ENCODE results near the gene CLEC11A. TPM values are rescaled to one million over a fixed set of nuclear protein-coding genes. Genes with fewer than 3 reads are reported as not detected.

CLEC11A gene
- total RNA-seq, 2 experiments from 2014 or later = 2.2 to 3.1 TPM

DNA sequence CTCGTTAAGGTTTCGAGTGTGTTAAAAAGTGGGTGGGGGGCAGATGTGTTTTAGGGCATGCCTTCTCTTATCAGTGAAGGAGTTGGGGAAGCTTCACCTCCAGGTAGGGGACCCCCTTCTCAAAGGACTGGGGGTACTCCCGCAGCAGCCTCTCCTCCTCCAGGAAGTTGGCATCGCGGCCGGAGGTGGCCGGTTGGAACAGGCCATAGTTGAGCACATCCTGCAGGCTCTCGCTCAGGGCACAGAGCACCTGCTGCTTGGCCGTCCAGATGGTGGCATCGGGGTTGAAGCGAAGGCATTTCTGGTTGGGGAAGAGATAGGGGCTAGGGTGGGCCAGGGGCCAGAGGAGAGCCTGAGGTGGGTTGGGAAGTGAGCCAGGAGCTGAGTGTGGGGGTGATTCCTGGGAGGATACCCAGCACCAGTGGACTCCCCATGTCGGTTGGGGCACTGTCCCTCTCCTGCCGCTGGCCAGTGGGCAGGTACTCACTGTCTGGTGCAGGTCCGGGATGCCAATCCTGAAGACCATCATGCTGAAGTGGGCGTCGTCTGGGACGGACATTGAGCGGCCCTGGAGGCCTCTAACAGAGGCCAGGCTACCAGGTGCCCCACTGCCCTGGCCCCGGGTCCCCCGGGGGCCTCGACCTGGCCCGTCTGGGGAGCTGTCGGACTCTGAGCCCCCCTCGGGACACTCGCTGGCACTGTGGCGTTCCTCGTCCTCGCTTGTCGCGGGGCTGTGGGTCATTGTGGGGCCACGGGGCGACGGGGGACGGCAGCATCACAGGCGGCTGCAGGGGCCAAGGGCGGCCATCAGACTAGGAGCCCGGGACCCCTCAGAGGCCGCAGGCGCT lies 6.8 kb upstream of the CLEC11A start:
- Mint-ChIP-seq H3K27ac (no peak overlapping the region), H3K4me3 (no peak overlapping the region), H3K36me3 (no peaks in the 10 kb centered on the region), H3K27me3 (peaks cover 22% of the 10 kb centered on the region), H3K4me1 (peaks cover 33% of the 10 kb centered on the region), H3K9me3 (no peaks in the 10 kb centered on the region)
- no peak for DNase-seq

DNA sequence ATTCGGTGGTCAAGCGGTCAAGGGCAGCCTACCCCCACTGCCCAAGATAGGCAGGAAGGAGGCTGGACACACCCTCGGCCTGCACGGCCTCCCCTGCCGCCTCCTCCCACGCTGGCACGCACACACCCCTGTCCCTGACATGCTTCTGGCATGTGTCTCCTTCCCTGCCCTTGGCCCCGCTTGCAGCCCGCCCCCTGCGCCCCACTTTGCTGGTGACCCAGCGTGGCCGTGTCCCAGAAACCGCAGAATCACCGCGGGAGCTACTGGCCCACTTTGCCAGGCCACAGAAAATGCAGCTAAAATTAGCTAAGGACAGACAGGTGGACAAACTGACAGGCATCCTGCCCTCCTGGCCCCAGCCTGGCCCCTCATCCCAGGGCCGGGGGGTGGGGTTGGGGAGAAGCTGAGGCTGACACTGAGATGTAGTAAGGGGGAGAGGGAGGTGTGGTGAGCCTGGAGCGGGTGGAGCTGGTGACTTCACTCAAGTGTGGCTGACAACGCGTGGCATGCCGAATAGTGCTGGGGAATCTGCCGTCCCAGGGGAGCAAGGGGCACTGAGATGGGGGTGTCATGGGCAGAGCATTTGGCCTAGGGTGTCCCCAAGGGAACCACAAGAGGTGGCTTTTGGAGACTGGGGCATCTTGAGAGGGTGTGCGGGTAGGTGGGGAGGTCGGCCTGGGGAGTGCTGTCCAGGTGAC lies 6.0 kb upstream of the CLEC11A start:
- no peak overlapping the region for H3K27ac Mint-ChIP-seq
- peaks cover 33% of the 10 kb centered on the region for H3K4me1 Mint-ChIP-seq

DNA sequence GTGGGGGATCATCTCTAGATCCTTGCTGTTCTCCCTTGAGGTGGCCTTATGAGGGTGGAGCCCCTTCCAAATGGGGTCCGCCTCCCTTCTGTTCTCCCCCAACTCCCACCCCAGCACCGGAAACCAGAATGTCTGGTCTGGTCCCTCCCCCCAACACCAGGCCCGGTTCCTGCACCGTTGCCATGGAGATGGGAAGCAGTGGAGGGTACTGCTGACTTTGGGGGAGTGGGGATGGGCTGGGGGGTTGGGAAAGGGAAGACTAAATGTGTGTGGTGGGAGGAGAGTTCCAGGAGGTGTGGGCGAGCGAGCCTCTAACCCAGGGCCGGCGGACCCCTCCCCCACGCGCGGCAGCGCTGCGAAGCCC lies 5.3 kb upstream of the CLEC11A start:
- no peak for DNase-seq
- Mint-ChIP-seq H3K36me3 (no peaks in the 10 kb centered on the region), H3K9me3 (no peaks in the 10 kb centered on the region), H3K27ac (no peak overlapping the region), H3K4me3 (no peak overlapping the region), H3K4me1 (peaks cover 26% of the 10 kb centered on the region), H3K27me3 (peaks cover 30% of the 10 kb centered on the region)

More for the DNA sequence above, 6.0 kb upstream of the CLEC11A start:
- no peaks in the 10 kb centered on the region for H3K36me3 Mint-ChIP-seq
- peak overlapping the region; percentile 6 for H3K4me3 Mint-ChIP-seq
- H3K27me3 Mint-ChIP-seq = peaks cover 28% of the 10 kb centered on the region
- no peak for DNase-seq
- H3K9me3 Mint-ChIP-seq = no peaks in the 10 kb centered on the region

DNA sequence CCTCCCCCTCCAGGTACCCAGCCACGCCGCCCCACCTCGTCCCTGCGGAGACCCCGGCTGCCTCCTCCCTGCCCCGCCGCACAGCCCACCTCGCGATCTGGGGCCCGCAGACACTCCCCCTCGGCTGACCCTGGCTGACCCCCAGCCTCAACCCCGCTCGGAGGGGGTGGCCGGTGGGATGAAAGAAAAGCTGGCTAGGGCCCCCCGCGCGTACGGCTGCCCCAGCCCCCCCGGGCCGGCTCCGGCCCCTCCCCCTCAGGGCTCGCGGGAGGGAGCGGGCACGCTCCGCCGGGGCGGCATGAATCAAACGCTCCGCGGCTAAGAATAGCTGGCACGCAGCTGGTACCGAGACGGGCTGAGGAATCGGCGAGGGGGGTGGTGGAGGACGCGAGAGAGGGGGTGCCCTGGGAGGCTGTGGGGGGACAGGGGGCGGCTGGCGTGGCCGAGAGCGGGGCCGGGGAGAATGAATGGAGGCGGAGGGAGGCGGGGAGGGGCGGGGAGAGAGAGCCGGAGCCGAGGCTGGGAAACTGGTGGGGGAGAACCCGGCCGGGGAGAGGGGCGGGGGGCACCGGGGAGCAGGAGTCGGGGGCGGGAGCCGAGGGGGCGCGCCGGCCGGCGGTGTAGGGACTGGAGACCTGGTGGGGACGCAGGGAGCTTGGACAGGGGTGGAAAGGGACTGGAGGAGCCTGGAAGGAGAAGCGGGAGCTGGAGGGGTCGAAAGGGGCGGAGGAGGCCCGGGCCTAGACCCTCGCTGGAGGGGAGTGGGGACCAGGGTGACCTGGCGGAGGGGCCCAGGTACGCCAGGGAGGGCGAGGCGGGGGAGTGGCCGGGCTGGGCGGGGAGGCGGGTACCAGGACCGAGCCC lies 4.7 kb upstream of the CLEC11A start:
- H3K4me1 Mint-ChIP-seq = peaks cover 20% of the 10 kb centered on the region
- peaks cover 36% of the 10 kb centered on the region for H3K27me3 Mint-ChIP-seq
- no peak overlapping the region for H3K27ac Mint-ChIP-seq
- H3K9me3 Mint-ChIP-seq = no peaks in the 10 kb centered on the region
- H3K4me3 Mint-ChIP-seq = peak overlapping the region; percentile 65
- no peak for DNase-seq
- H3K36me3 Mint-ChIP-seq = no peaks in the 10 kb centered on the region

DNA sequence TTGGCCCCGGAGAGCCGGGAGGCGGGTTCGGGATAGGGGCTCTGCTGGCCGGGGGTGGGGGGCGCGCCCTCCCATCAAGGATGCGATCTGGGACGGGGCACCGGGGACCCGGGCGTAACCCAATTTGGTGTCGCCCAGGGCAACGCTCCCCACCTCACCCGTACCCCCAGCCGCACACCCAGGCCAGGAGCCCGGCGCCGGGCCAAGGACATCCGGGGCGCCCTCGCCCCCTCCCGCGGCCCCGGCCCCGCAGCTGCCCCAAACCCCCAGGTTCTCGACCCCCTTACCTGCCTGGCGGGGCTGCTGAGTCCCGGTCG lies 4.1 kb upstream of the CLEC11A start:
- peaks cover 19% of the 10 kb centered on the region for H3K4me1 Mint-ChIP-seq
- DNase-seq = no peak
- no peaks in the 10 kb centered on the region for H3K9me3 Mint-ChIP-seq
- H3K27me3 Mint-ChIP-seq = peaks cover 40% of the 10 kb centered on the region
- no peaks in the 10 kb centered on the region for H3K36me3 Mint-ChIP-seq
- H3K4me3 Mint-ChIP-seq = no peak overlapping the region
- no peak overlapping the region for H3K27ac Mint-ChIP-seq

DNA sequence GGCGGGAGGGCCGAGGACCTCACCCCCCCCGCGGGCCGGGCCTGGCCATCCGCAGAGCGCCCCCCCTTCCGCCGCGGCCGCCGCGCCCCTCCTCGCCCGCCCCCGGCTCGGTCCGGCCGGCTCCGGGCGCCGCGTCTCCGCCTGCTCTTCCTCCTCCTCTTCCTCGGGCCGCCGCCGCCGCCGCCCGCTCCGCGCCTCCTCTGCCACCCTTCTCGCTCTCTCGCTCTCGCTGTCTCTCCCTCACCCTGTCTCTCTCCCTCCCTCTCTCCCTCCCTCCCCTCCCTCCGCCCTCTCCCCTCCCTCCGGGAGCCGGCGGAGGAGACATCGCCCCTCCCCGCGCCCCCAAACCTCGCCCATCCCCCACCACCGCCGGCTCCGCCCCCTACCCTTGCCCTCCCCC lies 3.6 kb upstream of the CLEC11A start, which contains the start of gene SHANK1:
TSS of gene SHANK1 (minus strand) at position 237 of the 400 bp plus-strand sequence. CDS start 2,883 bp downstream, outside the sequence.
- peak within 1 kb of the TSS; percentile 38 for H3K4me3 Mint-ChIP-seq

DNA sequence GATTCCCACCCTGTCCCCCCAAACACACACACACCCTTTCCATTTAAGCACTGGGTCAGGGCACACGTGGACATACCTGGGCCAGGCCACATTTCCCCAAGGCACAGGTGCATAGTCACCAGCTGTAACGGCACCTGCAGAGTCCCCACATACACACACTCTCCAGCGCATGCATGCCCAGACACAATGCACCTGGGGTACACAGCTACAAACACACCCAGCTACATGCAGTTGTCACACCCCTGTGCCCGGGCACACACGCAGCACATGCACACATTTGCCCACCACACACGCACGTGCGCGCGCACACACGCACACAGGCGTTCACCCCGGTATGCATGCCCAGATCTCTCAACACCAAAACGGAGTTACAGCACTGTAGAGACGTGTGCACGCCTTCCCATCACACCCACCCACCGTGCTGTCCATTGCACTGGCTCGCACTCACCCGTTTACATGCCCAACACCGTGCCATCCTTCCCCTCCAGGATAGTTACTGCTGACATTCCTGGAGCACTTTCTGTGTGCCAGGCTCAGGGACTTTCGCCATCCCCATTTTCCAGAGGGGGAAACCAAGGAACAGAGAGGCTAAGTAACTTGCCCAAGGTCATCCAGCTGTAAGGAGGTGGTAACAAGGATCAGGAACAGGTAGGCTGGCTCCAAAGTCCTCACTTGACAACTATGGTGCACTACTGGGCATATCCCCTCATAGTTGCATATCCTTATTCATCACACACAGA lies 2.8 kb upstream of the CLEC11A start:
- H3K27ac Mint-ChIP-seq = no peak overlapping the region
- peaks cover 40% of the 10 kb centered on the region for H3K27me3 Mint-ChIP-seq
- DNase-seq = no peak
- peaks cover 20% of the 10 kb centered on the region for H3K4me1 Mint-ChIP-seq
- H3K4me3 Mint-ChIP-seq = peak overlapping the region; percentile 38
- no peaks in the 10 kb centered on the region for H3K36me3 Mint-ChIP-seq
- H3K9me3 Mint-ChIP-seq = no peaks in the 10 kb centered on the region

More for the DNA sequence above, 3.6 kb upstream of the CLEC11A start, which contains the start of gene SHANK1:
- Mint-ChIP-seq H3K36me3 (no peaks in the 10 kb centered on the region), H3K4me1 (peaks cover 20% of the 10 kb centered on the region), H3K27me3 (peaks cover 40% of the 10 kb centered on the region), H3K9me3 (no peaks in the 10 kb centered on the region), H3K27ac (no peak within 1 kb of the TSS)
- DNase-seq = no peak

DNA sequence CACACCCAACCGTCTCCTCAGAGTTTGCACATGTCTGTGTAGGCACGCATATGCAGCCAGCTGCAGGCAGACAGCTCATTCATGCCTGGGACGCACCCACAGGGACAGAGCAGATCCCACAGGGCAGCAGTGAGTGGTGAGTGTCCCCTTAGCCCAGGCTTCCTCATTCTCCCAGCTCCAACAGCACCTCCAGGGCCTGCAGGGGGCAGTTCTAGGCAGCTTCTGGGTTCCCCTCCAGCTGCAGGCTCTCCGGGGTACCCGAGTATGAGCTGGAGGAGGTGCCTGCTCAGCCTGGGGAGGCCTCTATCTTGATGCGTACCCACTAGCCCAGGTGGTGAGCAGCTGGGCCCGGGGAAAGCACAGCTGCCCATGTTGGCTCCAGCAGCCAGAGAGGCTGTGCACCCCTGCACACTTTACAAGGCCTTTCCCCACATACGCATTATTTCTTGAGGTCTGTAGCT lies 2.2 kb upstream of the CLEC11A start:
- Mint-ChIP-seq H3K36me3 (no peaks in the 10 kb centered on the region), H3K9me3 (no peaks in the 10 kb centered on the region), H3K4me1 (peaks cover 20% of the 10 kb centered on the region), H3K27ac (no peak overlapping the region), H3K4me3 (no peak overlapping the region), H3K27me3 (peaks cover 40% of the 10 kb centered on the region)
- DNase-seq = no peak

DNA sequence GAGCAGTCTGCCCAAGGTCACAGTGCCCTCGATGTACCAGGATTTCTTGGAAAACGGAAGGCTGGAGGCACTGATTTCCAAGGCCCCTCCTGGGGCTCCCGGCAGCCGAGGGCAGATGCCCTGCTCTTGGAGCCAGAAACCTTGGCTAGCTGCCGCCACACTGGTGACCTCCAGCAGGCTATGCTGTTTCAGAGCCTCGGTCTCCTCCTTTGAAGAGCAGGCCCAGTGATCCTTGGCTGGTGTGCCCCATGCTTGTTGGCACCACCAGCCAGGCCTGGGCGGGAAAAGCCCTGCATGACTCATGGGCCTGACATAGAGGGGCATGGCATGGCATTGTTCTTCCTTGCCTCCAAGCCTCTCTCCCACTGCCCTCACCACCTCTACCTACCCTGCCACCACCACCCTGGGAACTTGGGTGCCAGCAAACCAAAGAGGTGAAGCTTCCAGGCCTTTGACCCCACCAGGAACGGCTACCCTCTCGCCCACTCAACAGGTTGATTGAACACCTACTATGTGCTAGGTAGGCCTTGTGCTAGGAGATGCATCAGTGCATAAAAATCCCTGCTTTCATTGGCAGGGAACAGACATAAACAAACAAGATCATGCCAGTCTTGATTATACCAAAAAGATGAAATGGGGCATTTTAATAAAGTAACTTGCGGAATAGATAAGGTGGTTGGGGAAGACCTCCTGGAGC lies 1.6 kb upstream of the CLEC11A start:
- H3K27ac Mint-ChIP-seq = no peak overlapping the region
- H3K27me3 Mint-ChIP-seq = peaks cover 40% of the 10 kb centered on the region
- DNase-seq = no peak
- peaks cover 6% of the 10 kb centered on the region for H3K36me3 Mint-ChIP-seq
- H3K9me3 Mint-ChIP-seq = no peaks in the 10 kb centered on the region
- peaks cover 25% of the 10 kb centered on the region for H3K4me1 Mint-ChIP-seq
- H3K4me3 Mint-ChIP-seq = no peak overlapping the region

DNA sequence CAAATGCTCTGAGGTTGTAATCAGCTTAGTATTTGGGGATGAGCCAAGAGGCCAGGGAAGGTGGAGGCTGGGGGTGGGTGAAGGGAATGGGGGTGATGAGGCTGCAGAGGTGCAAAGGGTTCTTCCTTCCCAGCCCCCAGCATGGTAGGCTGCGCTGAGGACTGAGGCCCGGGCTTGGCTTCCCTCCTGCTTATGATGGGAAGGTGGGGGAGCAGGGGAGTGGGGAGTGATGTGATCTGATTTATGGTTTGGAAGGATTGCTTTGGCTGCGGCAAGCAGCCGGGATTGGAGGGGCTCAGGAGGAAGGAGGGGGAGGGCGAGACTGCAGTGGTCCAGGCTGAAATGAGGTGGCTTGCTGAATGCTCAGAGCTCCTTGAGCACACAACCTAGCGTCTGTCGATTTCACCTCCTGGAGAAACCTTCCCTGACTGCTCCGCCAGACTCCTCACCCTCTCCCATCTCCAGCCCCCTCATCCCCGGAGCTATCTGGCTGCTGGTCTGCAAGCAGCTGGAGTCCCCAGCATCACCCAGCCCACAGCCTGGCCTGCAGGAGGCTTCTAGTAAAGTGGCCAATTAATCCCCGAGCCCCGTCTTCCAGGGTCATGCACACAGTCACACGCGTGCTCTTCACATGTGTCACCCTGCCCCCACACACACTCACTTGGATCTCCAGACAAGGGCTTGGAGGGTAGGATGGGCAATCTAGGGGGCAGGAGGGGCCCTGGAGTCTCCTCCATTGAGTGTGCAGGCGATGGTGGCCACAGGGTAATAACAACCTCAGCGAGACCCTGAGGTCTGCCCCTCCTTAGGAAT lies 757 bp upstream of the CLEC11A start:
- H3K27me3 Mint-ChIP-seq = peaks cover 36% of the 10 kb centered on the region
- no peak overlapping the region for H3K27ac Mint-ChIP-seq
- peaks cover 28% of the 10 kb centered on the region for H3K4me1 Mint-ChIP-seq
- H3K36me3 Mint-ChIP-seq = peaks cover 10% of the 10 kb centered on the region
- H3K9me3 Mint-ChIP-seq = no peaks in the 10 kb centered on the region
- DNase-seq = no peak
- H3K4me3 Mint-ChIP-seq = no peak overlapping the region

DNA sequence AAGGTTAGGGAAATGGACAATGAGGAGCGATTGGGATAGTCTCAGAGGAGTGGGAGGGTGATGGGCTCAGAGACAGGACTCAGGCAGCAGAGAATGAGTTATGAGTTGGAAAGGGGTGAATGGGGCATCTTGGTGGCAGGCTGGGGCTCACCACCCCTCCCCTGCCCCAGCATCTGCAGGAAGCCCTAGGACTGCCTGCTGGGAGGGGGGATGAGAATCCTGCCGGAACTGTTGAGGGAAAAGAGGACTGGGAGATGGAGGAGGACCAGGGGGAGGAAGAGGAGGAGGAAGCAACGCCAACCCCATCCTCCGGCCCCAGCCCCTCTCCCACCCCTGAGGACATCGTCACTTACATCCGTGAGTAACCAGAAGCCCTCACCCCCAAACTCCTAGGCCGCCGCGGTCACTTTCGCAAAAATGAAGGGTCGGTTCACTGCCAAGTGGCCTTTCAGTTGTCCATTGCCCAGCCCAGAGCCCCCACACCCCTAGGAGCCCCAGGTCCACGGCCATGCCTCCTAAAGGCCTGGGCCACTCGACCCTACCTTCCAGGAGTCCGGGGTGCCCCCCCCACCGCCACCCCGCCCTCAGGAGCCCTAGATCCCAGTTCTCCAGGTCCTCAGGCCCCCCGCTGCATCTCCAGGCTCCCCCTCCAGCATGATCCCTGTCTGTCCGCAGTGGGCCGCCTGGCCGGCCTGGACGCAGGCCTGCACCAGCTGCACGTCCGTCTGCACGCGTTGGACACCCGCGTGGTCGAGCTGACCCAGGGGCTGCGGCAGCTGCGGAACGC lies 764 bp downstream of the CLEC11A start:
- Mint-ChIP-seq H3K27ac (no peak overlapping the region), H3K4me3 (peak overlapping the region; percentile 82), H3K9me3 (no peaks in the 10 kb centered on the region), H3K36me3 (peaks cover 12% of the 10 kb centered on the region), H3K4me1 (peaks cover 35% of the 10 kb centered on the region), H3K27me3 (peaks cover 30% of the 10 kb centered on the region)
- no peak for DNase-seq

DNA sequence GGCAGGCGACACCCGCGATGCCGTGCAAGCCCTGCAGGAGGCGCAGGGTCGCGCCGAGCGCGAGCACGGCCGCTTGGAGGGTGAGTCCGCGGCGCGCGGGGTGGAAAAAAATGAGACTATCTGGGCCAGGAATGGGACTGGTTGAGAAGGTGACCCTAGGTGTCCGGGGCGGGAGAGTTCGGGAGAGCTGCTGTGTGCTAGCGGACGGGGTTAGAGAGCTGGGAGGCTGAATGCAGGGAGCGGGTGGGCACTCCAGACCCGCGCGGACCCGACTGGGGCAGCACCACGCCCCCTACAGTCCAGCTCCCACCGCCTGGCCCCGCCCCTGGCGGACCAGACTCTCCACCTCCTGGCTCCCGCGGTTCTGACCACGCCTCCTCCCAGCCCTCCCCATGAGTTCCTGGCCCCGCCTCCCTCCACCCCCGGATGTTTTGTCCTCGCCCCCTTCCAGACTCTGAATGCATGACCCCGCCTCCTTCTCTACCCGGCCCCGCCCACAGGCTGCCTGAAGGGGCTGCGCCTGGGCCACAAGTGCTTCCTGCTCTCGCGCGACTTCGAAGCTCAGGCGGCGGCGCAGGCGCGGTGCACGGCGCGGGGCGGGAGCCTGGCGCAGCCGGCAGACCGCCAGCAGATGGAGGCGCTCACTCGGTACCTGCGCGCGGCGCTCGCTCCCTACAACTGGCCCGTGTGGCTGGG lies 1.5 kb downstream of the CLEC11A start:
- Mint-ChIP-seq H3K4me3 (peak overlapping the region; percentile 82), H3K27me3 (peaks cover 30% of the 10 kb centered on the region), H3K4me1 (peaks cover 35% of the 10 kb centered on the region), H3K36me3 (peaks cover 12% of the 10 kb centered on the region), H3K9me3 (no peaks in the 10 kb centered on the region), H3K27ac (peak overlapping the region; percentile 86)
- peak; percentile 99 for DNase-seq

All from activated naive CD8-positive, alpha-beta T cell treated with anti-CD3 and anti-CD28 coated beads for 36 hours (primary cell).